GM21360 (cell line): ENCODE results near the gene PBX2.
A peak's percentile ranks its signal among the peaks of the same experiment; 100 is the strongest.
"Not testable (repeated sequence)": the region's sequence is repeated elsewhere in the genome, so short reads cannot be mapped to it uniquely, and the experiment has no call there.

Source experiments
- ATAC-seq: cut with Tn5 transposase; IDR thresholded peaks from one replicate; pipeline ENCODE4 v1.9.1; 2021; ENCODE audit warnings: mild to moderate bottlenecking, moderate library complexity; ENCODE audit not compliant: unreplicated experiment

Gene PBX2, protein sequence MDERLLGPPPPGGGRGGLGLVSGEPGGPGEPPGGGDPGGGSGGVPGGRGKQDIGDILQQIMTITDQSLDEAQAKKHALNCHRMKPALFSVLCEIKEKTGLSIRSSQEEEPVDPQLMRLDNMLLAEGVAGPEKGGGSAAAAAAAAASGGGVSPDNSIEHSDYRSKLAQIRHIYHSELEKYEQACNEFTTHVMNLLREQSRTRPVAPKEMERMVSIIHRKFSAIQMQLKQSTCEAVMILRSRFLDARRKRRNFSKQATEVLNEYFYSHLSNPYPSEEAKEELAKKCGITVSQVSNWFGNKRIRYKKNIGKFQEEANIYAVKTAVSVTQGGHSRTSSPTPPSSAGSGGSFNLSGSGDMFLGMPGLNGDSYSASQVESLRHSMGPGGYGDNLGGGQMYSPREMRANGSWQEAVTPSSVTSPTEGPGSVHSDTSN

DNA sequence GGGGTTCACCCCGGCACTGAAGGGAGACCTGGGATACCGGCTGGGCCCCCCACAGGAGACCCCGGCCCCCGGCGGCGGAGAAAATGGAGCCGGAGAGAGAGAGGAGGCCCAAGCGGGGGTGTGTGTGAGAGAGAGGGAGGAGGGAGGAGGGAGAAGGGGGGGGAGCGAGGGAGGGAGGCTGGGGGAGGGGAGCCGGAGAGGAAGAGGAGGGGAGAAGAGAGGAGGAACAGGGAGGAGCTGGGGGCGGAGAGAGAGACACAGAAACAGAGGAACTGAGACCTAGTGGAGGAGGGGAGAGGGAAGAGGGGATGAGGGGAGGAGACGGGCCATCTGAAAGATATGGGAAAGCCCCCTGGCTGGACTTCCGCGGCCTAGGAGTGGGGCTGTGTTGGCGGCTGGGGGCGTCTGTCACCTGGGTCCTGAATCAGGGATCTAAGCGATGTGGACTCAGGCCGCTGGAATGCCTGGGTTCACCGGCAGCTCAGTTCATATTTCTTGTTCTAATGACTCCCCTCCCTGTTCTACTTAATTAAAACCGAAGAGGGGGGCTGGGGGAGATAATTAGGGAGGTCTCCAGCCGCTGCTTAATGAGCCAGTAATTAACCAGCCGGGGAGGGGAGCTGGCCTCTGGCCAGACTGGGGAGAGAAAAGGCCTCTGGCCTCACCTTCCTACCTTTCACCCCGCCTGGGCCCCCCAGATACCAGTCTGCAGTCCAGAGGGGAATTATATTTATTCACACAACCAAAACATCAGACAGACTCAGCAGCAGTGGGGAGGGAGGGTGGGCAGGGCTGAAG is at the start of gene PBX2:
PBX2 (minus strand) TSS at position 149 of the 798 bp plus-strand sequence. CDS start 287 bp downstream, outside the sequence.
- ATAC-seq: peak; percentile 45

DNA sequence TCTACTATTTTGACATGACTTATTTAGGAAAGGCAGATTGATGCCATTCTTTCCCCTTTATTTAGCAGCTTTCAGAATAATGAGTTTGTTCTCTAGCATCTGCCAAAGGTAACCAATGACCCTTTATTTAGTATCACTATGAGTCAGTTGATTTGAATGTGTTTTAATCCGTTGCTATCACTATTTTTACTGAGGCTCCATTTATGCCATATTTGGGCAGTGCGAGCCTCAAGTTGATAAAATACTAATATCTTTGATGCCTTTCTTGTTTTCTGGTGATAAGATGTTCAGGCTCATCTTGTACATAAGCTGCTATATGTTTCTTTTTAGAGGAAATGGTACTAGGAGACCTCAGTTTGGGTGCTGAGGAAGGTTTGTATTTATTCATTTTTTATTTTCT is 49.5 kb upstream of the PBX2 start:
- no peak for ATAC-seq

DNA sequence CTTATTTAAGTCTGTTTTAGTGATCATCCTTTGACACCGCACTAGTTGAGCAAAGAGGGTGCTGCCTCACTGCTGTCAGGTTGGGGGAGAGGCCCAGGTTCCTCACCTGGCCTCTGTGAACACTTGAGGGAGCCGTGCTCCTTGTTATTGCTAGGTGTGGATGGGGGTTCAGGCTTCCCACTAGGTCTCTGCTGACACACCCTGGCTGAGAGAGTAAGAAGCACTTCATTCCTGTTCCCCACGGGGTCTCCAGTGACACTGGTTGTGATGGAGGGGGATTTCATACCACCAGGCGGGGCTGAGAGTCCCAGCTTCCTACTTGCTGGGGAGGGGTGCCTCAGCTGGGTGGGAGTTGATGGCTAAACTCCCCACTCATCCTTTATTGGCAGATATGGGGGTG is 44.9 kb upstream of the PBX2 start:
- ATAC-seq: no peak

DNA sequence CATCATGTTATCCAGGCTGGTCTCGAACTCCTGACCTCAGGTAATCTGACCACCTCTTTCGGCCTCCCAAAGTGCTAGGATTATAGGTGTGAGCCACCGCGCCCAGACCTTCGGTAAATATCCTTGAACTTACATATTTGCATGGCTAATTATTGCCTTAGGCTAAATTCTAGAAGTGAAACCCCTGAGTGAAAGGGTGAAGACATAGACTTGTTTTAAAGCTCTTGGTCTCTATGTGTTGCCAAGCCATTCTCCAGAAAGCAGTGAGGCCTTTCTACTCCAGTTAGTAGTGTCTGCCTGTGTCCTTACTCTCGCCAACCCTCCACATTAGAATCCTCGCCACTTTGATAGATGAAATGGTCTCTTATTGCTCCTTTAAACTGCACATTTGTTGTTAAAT is 36.4 kb upstream of the PBX2 start:
- no peak for ATAC-seq

DNA sequence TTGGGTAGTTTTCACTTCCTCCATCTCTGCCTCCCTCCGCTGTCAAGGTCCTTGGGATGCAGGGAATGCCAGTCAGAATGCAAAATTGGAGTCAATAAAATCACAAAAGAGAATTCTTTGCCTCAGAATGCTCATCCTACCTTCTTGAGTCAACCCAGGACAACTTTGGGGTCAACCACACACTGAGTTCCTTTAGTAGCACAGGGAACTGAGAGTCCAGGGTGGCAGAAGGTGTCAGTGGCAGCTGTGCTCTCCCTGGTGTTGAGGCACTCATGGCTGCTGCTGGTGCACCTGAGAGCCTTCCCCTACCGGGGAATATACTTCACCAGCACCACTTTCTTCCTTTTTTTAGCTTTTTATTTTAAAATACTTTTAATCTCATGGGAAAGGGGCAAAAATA is 34.7 kb upstream of the PBX2 start:
- no peak for ATAC-seq

DNA sequence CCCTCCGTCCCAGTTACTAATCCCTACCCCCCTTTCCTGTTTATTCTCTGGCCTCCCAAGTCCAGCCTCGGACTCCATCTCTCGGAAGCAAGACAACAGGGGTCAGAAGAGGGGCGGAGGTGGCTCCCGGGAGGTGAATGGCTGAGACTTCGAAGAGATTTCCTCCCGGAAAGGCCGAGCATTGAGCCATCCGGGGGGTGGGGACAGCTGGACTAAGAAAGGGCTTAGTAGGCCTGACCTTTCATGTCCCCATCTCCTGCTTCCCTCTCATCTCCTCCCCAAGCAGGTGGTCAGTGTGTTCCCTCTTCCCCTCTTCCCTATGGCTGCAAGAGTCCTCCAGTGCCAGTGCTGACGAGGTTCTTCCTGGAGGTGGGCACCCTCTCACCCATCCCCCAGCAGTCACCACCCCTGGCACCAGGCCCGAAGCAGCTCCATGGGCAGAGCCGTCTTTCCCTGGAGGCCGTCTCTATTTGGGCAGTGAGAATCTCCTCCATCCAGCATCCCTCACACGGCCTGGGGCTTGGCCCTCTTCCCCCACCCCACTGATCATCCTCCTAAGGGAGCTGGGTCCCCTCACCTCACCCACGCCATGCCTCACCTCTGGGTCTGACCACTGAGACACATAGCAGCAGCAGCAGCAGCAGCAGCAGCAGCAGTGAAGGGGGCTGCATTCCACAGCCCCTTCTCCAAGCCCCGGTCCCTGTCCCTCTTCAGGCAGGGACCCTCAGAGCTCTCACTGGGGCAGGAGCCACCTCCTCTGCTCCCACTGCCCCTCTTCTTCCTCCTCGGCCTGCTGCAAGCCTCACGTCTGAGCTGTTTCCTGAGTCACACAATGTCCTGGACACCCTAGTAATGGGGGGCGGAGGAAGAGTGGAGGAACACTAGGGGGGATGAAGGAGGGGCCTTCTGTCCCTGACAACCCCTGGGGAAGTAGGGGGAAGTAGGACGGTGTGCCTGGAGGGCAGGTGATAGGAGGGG is 33.5 kb upstream of the PBX2 start, which contains the start of gene NOTCH4:
NOTCH4 (minus strand) TSS at position 810 of the 978 bp plus-strand sequence; CDS start at position 671, 139 bp downstream.
- no peak for ATAC-seq

DNA sequence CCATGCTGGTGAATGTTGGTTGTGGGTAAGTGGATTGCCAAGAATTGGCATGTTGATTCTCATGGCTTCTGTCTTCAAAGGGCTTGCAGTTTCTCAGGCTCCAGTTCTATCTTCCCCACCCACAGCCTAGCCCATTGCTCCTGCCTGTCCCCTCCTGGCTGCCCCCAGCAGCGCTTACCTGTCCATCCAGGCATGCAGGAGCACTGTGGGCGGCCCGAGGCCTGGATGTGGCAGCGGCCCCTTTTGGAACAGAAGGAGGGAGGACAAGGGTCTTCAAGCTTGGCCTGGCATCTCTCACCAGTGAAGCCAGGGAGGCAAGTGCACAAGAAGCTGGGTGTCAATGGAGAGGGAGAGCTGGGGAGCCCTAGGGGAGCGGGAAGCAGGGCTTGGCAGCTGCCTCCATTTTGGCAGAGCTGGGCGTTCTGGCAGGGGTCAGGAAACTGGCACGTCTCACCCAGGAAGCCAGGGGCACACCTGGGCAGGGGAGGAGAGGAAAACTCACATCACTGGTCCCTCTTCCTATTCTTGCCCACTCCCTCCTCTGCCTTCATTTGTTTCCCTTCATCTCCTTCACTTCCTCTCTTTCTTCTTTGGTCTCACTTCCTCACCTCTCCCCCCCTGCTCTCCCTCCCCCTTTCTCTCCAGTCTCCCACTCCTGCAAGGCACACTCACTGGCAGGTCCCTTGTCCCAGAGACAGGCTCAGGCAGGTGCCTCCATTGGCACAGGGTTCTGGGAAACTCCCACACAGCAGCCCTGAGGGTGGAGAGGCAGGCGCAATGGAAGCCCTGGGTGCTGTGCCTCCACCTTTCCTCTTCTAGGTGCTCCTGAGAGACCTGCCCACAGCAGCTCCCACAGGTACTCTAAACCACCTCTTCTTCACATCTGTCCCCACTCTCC is 32.6 kb upstream of the PBX2 start:
- ATAC-seq: no peak

DNA sequence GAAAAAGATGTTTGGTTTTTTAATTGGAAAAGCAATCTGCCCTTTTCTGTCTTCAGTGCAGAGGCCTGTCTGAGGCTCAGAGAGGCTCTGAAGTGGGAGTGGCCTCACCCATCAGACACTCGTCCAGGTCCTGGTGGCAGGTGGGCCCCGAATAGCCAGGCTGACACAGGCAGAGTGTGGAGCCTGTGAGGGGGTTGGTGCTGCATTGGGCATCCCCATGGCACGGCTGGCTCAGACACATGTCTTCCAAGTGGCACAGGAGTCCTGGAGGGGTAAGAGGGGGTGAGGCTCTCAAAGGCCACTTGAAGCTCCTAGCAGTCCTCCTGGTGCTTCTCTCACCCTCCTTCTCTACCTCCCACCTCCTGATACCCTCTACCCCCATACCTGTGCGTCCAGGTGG is 30.0 kb upstream of the PBX2 start:
- ATAC-seq: no peak

DNA sequence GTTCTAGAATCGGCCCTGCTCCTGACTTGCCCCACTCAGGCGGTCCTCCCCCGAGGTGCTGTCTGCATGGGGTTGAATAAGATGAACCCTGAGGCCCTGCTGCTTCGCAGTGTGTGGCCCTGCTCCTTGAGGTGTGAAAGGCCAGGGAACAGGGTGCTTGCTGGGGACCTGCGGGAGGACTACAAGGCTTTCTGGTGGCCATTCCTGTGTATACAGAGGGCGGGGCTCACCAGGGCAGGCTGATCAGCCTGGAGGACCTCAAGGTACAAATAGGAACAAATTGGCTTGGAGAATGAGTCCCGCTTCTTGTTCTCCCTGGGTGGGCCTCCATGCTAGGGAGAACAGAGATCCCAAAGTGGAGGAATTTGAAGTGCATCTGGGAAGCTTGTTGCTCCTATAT is 28.2 kb upstream of the PBX2 start:
- no peak for ATAC-seq

DNA sequence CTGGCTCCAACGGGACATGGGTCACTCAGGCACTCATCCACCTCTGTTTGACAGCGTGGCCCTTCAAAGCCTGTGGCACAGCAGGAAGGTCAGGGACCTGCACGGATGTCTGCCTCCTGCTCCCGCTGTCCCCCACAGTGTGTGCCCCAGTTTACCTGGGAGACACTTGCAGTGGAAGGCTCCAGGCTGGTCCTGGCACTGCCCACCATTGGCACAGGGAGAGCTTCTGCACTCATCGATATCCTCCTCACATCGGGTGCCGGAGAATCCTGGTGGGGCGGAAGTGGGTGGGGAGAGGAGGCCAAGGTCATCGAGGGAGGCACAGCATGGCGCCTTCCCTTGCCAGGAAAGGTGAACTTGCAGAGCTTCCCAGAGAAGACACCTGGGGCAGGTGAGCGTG is 27.0 kb upstream of the PBX2 start:
- ATAC-seq: no peak

DNA sequence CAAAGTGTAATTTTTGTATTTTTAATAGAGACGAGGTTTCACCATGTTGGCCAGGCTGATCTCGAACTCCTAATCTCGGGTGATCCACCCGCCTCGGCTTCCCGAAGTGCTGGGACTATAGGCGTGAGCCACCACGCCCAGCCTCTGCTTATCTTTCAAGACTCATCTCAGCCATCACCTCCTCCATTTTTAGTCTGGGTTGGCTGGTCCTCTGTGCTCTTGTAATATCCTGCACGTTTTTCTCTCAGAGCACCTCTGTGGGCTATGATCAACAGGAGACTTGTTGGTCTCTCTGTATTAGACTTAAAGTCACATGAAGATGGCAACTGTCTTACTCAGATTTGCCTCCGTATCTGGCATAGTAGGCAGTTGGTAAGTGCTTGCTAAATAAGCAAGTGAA is 26.3 kb upstream of the PBX2 start:
- no peak for ATAC-seq

DNA sequence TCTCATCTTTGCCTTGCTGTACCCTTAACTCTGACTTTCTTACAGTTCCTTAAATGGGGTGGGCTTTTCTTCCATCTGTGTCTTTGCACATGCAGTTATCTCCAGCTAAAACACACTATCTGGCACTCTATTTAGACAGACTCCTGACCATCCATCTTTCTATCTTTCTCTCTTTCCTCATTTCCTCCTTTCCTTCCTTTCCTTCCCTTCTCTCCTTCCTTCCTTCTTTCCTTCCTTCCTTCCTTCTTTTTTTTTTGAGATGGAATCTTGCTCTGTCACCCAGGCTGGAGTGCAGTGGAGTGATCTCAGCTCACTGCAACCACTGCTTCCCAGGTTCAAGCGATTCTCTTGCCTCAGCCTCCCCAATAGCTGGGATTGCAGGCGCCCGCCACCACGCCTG is 25.6 kb upstream of the PBX2 start:
- no peak for ATAC-seq

DNA sequence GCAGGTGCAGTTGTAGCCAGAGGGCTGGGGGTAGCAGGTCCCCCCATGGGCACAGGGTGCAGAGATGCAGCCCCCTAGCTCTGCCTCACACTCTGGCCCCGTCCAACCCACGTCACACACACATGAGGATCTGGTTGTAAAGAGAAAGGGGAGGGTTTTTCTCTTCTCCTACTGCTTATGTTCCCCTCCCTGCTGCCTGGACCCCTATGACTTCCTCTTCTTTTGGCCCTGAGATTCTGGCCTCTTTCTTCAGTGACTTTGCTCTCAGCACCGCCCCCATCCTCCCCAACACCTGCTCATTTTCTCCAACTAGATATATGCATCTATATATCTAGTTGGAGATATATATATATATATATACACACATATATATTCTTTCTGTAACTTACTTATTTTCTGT is 24.1 kb upstream of the PBX2 start:
- no peak for ATAC-seq

DNA sequence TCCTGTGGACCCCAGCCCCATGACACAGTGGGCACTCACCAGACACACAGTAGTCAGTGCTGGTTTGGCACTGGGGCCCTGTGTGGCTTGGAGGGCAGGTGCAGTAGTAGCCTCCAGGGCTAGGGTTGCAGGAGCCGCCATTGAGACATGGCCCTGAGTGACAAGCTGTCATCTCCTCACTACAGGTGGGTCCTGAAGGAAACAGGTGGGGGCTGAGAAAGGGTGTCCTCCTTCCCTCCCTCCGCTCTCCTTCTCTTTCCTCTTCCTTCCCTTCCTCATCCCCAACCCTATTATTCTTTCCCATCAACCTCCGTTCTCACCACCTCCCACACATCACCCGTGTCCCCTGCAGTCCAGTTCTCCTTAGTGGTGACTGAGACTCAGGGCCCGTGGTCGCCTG is 23.6 kb upstream of the PBX2 start:
- ATAC-seq: no peak

DNA sequence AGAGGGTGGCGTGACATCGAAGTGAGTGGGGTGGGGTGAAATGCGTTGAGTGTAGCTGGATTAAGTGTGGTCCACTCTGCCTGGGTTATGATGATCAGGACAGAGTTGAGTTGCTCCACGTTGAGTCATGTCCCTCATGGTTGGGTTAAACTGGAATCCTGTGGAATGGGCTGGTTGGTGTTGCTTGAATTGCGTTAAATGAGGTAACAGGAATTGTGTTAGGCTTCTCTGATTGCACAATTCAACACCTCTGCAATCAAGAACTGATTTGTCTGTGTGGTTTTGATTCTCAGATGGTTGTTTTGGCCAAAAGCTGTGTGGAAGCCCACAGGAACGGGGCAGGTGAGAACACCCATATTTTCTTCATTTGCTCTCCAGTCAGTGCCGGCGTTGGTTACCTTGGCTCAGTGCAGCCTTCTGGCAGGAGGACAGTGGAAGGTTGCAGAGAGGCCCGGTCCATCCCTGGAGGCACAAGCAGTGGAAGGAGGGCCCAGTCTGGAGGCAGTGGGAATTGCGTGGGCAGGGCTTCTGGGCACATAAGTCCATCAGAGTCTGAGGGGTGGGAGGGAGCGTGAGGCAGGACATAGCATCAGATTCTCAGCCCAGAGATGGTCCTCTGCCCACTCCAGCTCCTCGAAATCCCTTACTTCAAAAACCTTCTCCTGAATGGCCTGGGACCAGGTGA is 22.2 kb upstream of the PBX2 start:
- no peak for ATAC-seq

DNA sequence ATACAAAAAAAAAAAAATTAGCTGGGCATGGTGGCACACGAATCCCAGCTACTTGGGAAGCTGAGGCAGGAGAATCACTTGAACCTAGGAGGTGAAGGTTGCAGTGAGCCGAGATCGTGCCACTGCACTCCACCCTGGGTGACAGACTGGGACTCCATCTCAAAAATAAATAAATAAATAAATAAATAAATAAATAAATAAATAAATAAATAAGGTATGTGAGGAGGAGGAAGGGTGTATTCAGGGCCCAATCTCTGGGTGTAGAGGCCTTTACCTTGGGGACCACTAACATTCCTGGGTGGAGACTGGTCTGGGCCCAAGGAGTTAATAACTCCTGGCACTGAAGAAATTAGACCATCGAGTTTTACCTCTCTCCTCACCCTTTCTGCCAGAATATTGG is 21.4 kb upstream of the PBX2 start:
- not testable (repeated sequence) for ATAC-seq

DNA sequence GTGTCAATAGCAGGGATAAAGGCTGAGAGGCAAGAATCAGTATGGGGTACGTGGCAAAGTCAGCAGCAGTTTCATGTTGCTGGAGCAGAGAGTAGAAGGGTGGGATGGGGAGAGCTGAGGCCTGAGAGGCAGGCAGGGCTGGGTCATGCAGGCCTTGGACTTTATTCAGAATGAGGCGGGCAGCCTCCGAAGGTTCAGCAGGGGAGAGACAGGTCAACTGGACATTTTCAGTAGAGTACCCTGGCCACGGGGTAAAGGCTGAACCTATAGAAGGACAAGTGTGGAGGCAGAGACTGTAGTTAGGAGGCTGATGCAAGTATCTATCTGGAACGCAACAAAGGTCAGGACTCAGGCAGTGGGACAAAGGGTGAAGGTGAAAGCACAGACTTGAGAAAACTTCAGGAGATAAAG is 20.2 kb upstream of the PBX2 start:
- ATAC-seq: no peak

DNA sequence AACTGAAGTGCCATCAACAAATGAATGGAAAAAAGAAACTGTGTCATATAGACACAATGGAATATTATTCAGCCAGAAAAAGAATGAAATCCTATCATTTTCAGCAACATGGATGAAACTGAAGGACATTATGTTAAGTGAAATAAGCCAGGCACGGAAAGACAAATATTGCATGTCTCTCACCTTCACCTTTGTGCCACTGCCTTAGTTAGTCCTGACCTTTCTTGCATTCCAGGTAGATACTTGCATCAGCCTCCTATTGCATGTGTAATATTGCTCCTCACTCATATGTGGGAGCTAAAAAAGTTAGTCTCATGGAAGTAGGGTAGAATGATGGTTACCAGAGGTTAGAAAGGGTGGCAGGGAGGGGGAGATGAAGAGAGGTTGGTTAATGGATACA is 19.0 kb upstream of the PBX2 start:
- ATAC-seq: no peak

DNA sequence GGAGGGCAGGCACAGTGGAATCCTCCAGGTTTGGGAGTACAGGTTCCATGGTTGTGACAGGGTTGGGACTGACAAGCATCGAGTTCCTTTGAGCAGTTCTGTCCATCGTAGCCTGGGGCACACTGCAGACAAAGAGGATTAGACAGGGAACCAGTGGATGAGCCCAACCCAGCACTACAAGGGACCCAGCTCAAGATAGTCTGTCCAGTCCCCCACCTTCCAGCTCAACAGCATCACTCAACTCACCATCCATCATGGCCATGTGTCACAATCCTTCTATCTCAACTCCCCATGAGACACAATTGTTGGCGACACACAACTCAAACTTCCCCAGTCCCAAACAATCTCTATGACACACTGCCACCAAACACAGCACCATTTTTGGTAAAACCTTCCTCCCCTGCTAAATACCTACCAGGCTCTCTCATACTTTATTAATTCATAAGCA is 14.3 kb upstream of the PBX2 start:
- no peak for ATAC-seq
